PC-9 (cell line): Measurements from ENCODE around the gene CABP7. TPM values are rescaled to one million over a fixed set of nuclear protein-coding genes. Genes with fewer than 3 reads are reported as not detected.

Experiments used
- BruUV-seq: library from RNA; stranded (reverse); fragments of 400-500 nt; replicated peaks from 2 replicates; lab custom pipeline; 2021; lab: Mats Ljungman, UMichigan
- CTCF ChIA-PET: fragments of 300-600 bp; sonication (Branson Sonifier 250); formaldehyde crosslinking; loops from one replicate; lab custom pipeline; 2022; ENCODE audit warnings: antibody characterized with exemption; lab: Charles Lee
- POLR2A ChIA-PET: fragments of 300-600 bp; sonication (Branson Sonifier 250); formaldehyde crosslinking; loops from one replicate; lab custom pipeline; 2022; ENCODE audit warnings: antibody characterized with exemption; ENCODE audit not compliant: unreplicated experiment; lab: Charles Lee
- DNase-seq, 2 experiments: peaks; one replicate each; pipeline versions ENCODE4 v3.0.0 to v3.0.0-alpha.2; 2015 to 2022; ENCODE audit warnings: mixed read lengths in 1 of 2
- H2AFZ ChIP-seq: fragments of 200-600 bp; sonication (generic); 2 replicates; pipeline ENCODE4 v1.8.1; 2017; ENCODE audit warnings: antibody characterized with exemption
- H3F3A ChIP-seq: fragments of 200-600 bp; sonication (generic); 2 replicates; pipeline ENCODE4 v1.8.1; 2017; ENCODE audit warnings: antibody characterized with exemption, mild to moderate bottlenecking, low read depth; ENCODE audit not compliant: insufficient read depth
- H3K27ac ChIP-seq: fragments of 200-600 bp; sonication (generic); 2 replicates; pipeline ENCODE4 v1.6.1; 2016; ENCODE audit warnings: mixed run types
- H3K27me3 ChIP-seq: fragments of 200-600 bp; sonication (generic); 2 replicates; pipeline ENCODE4 v1.6.1; 2016; ENCODE audit warnings: low read depth, mixed run types; ENCODE audit not compliant: insufficient read depth
- H3K36me3 ChIP-seq: fragments of 200-600 bp; sonication (generic); 2 replicates; pipeline ENCODE4 v1.6.1; 2016; ENCODE audit warnings: low read depth, mixed run types
- H3K4me1 ChIP-seq: fragments of 200-600 bp; sonication (generic); replicated peaks from 2 replicates; pipeline ENCODE4 v1.6.1; 2016; ENCODE audit warnings: mixed run types; ENCODE audit not compliant: insufficient read depth
- H3K4me2 ChIP-seq: fragments of 200-600 bp; sonication (generic); 2 replicates; pipeline ENCODE4 v1.6.1; 2017; ENCODE audit warnings: mixed run types
- H3K4me3 ChIP-seq: fragments of 200-600 bp; sonication (generic); 2 replicates; pipeline ENCODE4 v1.6.1; 2016; ENCODE audit warnings: mixed run types
- H3K79me2 ChIP-seq: fragments of 200-600 bp; sonication (generic); 2 replicates; pipeline ENCODE4 v1.6.1; 2017; ENCODE audit warnings: low read depth, mixed run types
- H3K9me2 ChIP-seq: fragments of 200-600 bp; sonication (generic); 2 replicates; pipeline ENCODE4 v1.8.1; 2017; ENCODE audit warnings: mild to moderate bottlenecking; ENCODE audit not compliant: insufficient read depth
- H3K9me3 ChIP-seq: fragments of 200-600 bp; sonication (generic); 2 replicates; pipeline ENCODE4 v1.8.1; 2016; ENCODE audit warnings: low read depth; ENCODE audit not compliant: insufficient read depth
- H4K20me1 ChIP-seq: fragments of 200-600 bp; sonication (generic); 2 replicates; pipeline ENCODE4 v1.8.1; 2017; ENCODE audit not compliant: insufficient read depth
- EZH2 ChIP-seq: fragments of 200-600 bp; sonication (generic); IDR thresholded peaks from 2 replicates; pipeline ENCODE4 v1.8.0; 2017; ENCODE audit warnings: antibody characterized with exemption, low read depth
- intact Hi-C: fragments of 100-400 bp; cut with micrococcal nuclease; formaldehyde crosslinking; loops from one replicate; pipeline ENCODE4 v1.10.0; 2022; ENCODE audit not compliant: unreplicated experiment
- total RNA-seq: library from RNA; stranded (reverse); gene quantifications from 2 replicates; pipeline ENCODE4 v1.2.3, GENCODE V29; 2021
- TF ChIP-seq, protein P1 (sequence below): fragments of 200-600 bp; sonication (generic); conservative IDR thresholded peaks from 2 replicates; pipeline ENCODE4 v1.6.1; 2017; ENCODE audit warnings: mixed run types, antibody characterized with exemption, mild to moderate bottlenecking, moderate library complexity

The CABP7 gene
- total RNA-seq, 1 experiment from 2014 or later = 0.11 TPM

DNA sequence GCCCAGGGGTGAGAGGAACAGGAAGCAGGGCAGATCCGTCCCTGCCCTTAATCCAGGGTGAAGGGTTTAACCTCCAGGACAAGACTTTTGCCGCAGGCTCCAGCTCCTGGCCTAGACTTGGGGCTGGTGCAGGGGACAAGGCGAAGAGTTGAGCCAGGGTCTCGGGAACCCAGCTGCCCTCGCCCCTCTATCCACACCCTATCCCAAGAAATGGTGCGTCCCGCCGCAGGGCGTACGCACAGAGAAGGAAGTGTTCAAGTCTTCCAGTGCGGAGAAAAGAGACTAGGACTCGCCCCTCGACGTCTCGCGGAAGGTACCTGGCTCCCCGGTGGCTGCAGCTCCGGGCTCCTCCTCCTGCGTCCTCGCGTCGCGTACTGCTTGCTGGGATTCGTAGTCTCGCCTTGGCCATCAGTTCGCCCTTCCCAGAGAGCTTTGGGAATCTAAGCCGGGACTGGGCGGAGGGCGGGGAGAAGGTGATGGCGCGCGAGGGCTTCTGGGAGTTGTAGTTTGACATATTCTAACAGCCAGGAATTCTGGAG lies 46.9 kb downstream of the CABP7 start, which contains the start of gene ZMAT5:
ZMAT5 (minus strand) TSS at position 376 of the 539 bp plus-strand sequence. CDS start 18,463 bp downstream, outside the sequence.
- no TSS peak for BruUV-seq
- CTCF ChIA-PET = interaction anchor here (1.3 kb wide), 1 partner anchor 15 kb away, joined by 3 read pairs; no protein-coding TSS in a partner anchor
- Histone ChIP-seq H3F3A (peaks cover 29% of the 10 kb centered on the region; the same call in 1 of the 2 replicates), H3K9me3 (no peaks in the 10 kb centered on the region), H2AFZ (peak within 1 kb of the TSS; percentile 94), H3K4me2 (peak within 1 kb of the TSS; percentile 95), H3K4me1 (peaks cover 30% of the 10 kb centered on the region), H3K27ac (peak within 1 kb of the TSS; percentile 76), H3K79me2 (peaks cover 56% of the 10 kb centered on the region), H3K36me3 (peaks cover 20% of the 10 kb centered on the region; the same call in 1 of the 2 replicates), H4K20me1 (no peaks in the 10 kb centered on the region), H3K4me3 (peak within 1 kb of the TSS; percentile 93), H3K9me2 (no peaks in the 10 kb centered on the region), H3K27me3 (no peaks in the 10 kb centered on the region)
- POLR2A ChIA-PET = interaction anchor here (0.5 to 0.7 kb wide), 2 partner anchors 66 to 521 kb away, joined by 3 to 5 read pairs; no protein-coding TSS in a partner anchor
- intact Hi-C loops = loop anchor here (2.0 to 10.0 kb wide), 3 partner anchors 32 to 142 kb away; no protein-coding TSS in a partner anchor
- DNase-seq = peak; percentile 91 to 94
- TF ChIP-seq, protein P1, sequence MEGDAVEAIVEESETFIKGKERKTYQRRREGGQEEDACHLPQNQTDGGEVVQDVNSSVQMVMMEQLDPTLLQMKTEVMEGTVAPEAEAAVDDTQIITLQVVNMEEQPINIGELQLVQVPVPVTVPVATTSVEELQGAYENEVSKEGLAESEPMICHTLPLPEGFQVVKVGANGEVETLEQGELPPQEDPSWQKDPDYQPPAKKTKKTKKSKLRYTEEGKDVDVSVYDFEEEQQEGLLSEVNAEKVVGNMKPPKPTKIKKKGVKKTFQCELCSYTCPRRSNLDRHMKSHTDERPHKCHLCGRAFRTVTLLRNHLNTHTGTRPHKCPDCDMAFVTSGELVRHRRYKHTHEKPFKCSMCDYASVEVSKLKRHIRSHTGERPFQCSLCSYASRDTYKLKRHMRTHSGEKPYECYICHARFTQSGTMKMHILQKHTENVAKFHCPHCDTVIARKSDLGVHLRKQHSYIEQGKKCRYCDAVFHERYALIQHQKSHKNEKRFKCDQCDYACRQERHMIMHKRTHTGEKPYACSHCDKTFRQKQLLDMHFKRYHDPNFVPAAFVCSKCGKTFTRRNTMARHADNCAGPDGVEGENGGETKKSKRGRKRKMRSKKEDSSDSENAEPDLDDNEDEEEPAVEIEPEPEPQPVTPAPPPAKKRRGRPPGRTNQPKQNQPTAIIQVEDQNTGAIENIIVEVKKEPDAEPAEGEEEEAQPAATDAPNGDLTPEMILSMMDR = no peak
- TF ChIP-seq EZH2 = no peak

DNA sequence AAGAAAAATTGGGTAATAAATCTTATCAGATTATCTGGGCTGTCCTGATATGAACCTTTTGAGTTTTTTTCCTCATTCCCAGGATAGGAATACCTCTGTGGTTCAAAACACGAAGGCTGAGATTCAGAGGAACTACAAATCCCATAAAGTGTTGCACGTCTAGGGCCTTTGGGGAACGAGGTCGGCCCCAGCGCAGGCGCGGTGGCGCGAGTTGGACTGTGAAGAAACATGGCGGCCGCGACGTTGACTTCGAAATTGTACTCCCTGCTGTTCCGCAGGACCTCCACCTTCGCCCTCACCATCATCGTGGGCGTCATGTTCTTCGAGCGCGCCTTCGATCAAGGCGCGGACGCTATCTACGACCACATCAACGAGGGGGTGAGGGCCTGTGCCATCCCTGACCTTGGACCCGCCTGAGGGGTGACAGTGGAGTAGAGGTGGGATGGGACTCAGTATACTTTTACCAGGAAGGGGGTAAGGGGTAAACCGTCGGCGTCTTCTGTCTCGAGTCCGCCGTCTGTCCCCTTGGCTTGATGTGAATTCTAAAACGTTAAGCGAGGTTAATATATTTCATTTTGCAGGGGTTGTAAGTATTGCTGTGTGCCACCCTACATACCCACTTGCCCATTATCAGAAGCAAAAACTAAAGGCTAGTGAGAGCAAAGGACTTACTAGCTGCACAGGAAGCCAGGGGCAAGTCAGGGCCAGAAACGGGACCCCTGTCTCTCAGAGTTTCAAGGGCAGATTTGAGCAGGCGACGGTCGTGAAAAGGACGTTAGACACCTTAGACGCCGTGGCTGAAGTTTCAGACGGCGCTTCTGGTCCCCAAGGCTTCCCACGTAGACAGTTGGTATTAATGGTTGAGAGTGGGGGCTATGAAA lies 47.6 kb downstream of the CABP7 start, which contains the start of gene UQCR10:
UQCR10 (plus strand) TSS at position 199 of the 881 bp plus-strand sequence; CDS start at position 229, 30 bp downstream.
- TSS peak; percentile 59 for BruUV-seq
- Histone ChIP-seq H3K4me3 (peak within 1 kb of the TSS; percentile 93), H3K4me1 (peaks cover 29% of the 10 kb centered on the region), H3K9me3 (no peaks in the 10 kb centered on the region), H3K79me2 (peaks cover 56% of the 10 kb centered on the region), H3K4me2 (peak within 1 kb of the TSS; percentile 95), H3K27ac (peak within 1 kb of the TSS; percentile 76), H3F3A (peaks cover 34% of the 10 kb centered on the region), H3K9me2 (no peaks in the 10 kb centered on the region), H3K36me3 (peaks cover 20% of the 10 kb centered on the region; the same call in 1 of the 2 replicates), H2AFZ (peak within 1 kb of the TSS; percentile 94), H3K27me3 (no peaks in the 10 kb centered on the region), H4K20me1 (no peaks in the 10 kb centered on the region)
- peak; percentile 73 to 78 for DNase-seq
- TF ChIP-seq, protein P1 = no peak
- TF ChIP-seq EZH2 = no peak
- CTCF ChIA-PET = interaction anchor here (1.3 kb wide), 1 partner anchor 14 kb away, joined by 3 read pairs; no protein-coding TSS in a partner anchor
- intact Hi-C loops = loop anchor here (2.0 to 10.0 kb wide), 3 partner anchors 31 to 143 kb away; no protein-coding TSS in a partner anchor
- POLR2A ChIA-PET = interaction anchor here (0.7 kb wide), 1 partner anchor 66 kb away, joined by 5 read pairs; no protein-coding TSS in a partner anchor
